Keratinocyte (primary cell): ENCODE results near the gene GJD3. TPM values are rescaled to one million over a fixed set of nuclear protein-coding genes. Genes with fewer than 3 reads are reported as not detected.

ENCODE experiments used
- DNase-seq: peaks from one replicate; pipeline ENCODE4 v3.0.0-alpha.2; 2011; ENCODE audit warnings: low read depth, missing footprints, low spot score
- FAIRE-seq: peaks from 2 replicates; lab custom pipeline; 2011; peaks lifted over from hg19 to GRCh38; lab: Jason Lieb, UNC
- H2AFZ ChIP-seq: 2 replicates; pipeline ENCODE4 v1.6.0; 2012; ENCODE audit warnings: low read length, control low read depth, inconsistent platforms; ENCODE audit not compliant: control insufficient read depth
- H3K27ac ChIP-seq: 2 replicates; pipeline ENCODE4 v1.5.1; 2011; ENCODE audit warnings: low read length; ENCODE audit not compliant: control insufficient read depth, insufficient read depth
- H3K27me3 ChIP-seq: 3 replicates; pipeline ENCODE4 v1.6.0; 2011; ENCODE audit warnings: low read length; ENCODE audit not compliant: control insufficient read depth, insufficient read depth; ENCODE audit errors: extremely low read depth
- H3K36me3 ChIP-seq, 2 experiments: 2 replicates in 1 of 2; 3 replicates in 1 of 2; pipeline ENCODE4 v1.5.1; 2011; ENCODE audit warnings: low read length in 2 of 2, mild to moderate bottlenecking in 1 of 2; ENCODE audit not compliant: control insufficient read depth in 2 of 2, insufficient read depth in 2 of 2; ENCODE audit errors: extremely low read depth in 1 of 2
- H3K4me1 ChIP-seq: 3 replicates; pipeline ENCODE4 v1.5.1; 2011; ENCODE audit warnings: low read length; ENCODE audit not compliant: control insufficient read depth, insufficient read depth; ENCODE audit errors: extremely low read depth
- H3K4me2 ChIP-seq: 3 replicates; pipeline ENCODE4 v1.6.0; 2011; ENCODE audit warnings: low read depth, low read length; ENCODE audit not compliant: control insufficient read depth, insufficient read depth; ENCODE audit errors: extremely low read depth
- H3K4me3 ChIP-seq, 3 experiments: fragments of 200-600 bp in 1 of 3; sonication (generic) in 1 of 3; 2 replicates in 2 of 3; 3 replicates in 1 of 3; pipeline ENCODE4 v1.5.1; 2011 to 2016; ENCODE audit warnings: low read length in 3 of 3, mild to moderate bottlenecking in 3 of 3, control low read depth in 2 of 3, inconsistent platforms in 1 of 3, low read depth in 1 of 3, mixed read lengths in 1 of 3, mixed run types in 1 of 3, moderate library complexity in 1 of 3; ENCODE audit not compliant: control insufficient read depth in 2 of 3, insufficient read depth in 2 of 3; ENCODE audit errors: extremely low read depth in 1 of 3
- H3K79me2 ChIP-seq: 2 replicates; pipeline ENCODE4 v1.6.0; 2012; ENCODE audit warnings: low read length; ENCODE audit not compliant: control insufficient read depth, insufficient read depth
- H3K9ac ChIP-seq: 3 replicates; pipeline ENCODE4 v1.6.0; 2011; ENCODE audit warnings: low read length; ENCODE audit not compliant: control insufficient read depth, insufficient read depth; ENCODE audit errors: extremely low read depth
- H3K9me1 ChIP-seq: 3 replicates; pipeline ENCODE4 v1.6.0; 2011; ENCODE audit warnings: low read length; ENCODE audit not compliant: control insufficient read depth, insufficient read depth; ENCODE audit errors: extremely low read depth
- H3K9me3 ChIP-seq: 2 replicates; pipeline ENCODE4 v1.5.1; 2012; ENCODE audit warnings: low read depth, low read length; ENCODE audit not compliant: control insufficient read depth
- H4K20me1 ChIP-seq: 3 replicates; pipeline ENCODE4 v1.6.0; 2011; ENCODE audit warnings: low read length; ENCODE audit not compliant: control insufficient read depth, insufficient read depth; ENCODE audit errors: extremely low read depth
- CTCF ChIP-seq, 3 experiments: IDR thresholded peaks in 1 of 3; conservative IDR thresholded peaks in 1 of 3; optimal IDR thresholded peaks in 1 of 3; 2 replicates in 2 of 3; 3 replicates in 1 of 3; pipeline versions ENCODE3 to v1.5.1; 2011; ENCODE audit warnings: low read length in 3 of 3, mild to moderate bottlenecking in 3 of 3, moderate library complexity in 2 of 3, control low read depth in 1 of 3, inconsistent platforms in 1 of 3; ENCODE audit not compliant: insufficient read depth in 2 of 3; ENCODE audit errors: extremely low read depth in 1 of 3
- EZH2 ChIP-seq: IDR thresholded peaks from one replicate; pipeline ENCODE4 v1.6.1; 2012; ENCODE audit warnings: inconsistent platforms, mild to moderate bottlenecking, low read length, moderate library complexity
- dilution Hi-C: fragments of 300-500 bp; cut with MboI; formaldehyde crosslinking; loops from one replicate; pipeline ENCODE4 v1.7.0; 2020; ENCODE audit warnings: low sequenced_read_pairs; ENCODE audit not compliant: extremely low pct_ligation_motif_present
- polyA plus RNA-seq, 5 experiments: library from polyadenylated mRNA; depleted of rRNA in 3 of 5; stranded (reverse) in 3 of 5; stranded (forward) in 1 of 5; unstranded in 1 of 5; fragments of >200 nt; gene quantifications; 1 replicate in 1 of 5; 2 replicates in 3 of 5; 3 replicates in 1 of 5; pipeline versions ENCODE4 v1.2.1 to v1.2.3, GENCODE V29; 2011 to 2012; ENCODE audit warnings: missing spikeins in 2 of 5, low read depth in 1 of 5, low replicate concordance in 1 of 5

GJD3 gene
- polyA plus RNA-seq, 1 donor (not counting 4 experiments of a cell fraction or from before 2014, with no cell fraction given) = not detected

- DNase-seq (no peak), FAIRE-seq (peak; percentile 32)
- Histone ChIP-seq H3K4me2 (no peak overlapping the region), H3K27ac (no peak overlapping the region), H3K9ac (no peak overlapping the region), H3K36me3 (peaks cover 0 to 8% of the 10 kb centered on the region in 2 experiments), H3K9me1 (no peaks in the 10 kb centered on the region), H3K9me3 (no peaks in the 10 kb centered on the region), H3K27me3 (no peaks in the 10 kb centered on the region), H2AFZ (no peak overlapping the region), H4K20me1 (peaks cover 3% of the 10 kb centered on the region), H3K79me2 (peaks cover 29% of the 10 kb centered on the region), H3K4me1 (peaks cover 33% of the 10 kb centered on the region), H3K4me3 (no peak overlapping the region)
- no peak for TF ChIP-seq EZH2
- TF ChIP-seq CTCF (optimal IDR thresholded peaks at IDR 0.05 in 1 of 3, IDR thresholded peaks at IDR 0.05 in 1 of 3, conservative IDR thresholded peaks at IDR 0.05 in 1 of 3; ENCODE audit: extremely low read depth in 1 of 3, insufficient read depth in 2 of 3, low read length in 3 of 3) = no peak
- dilution Hi-C loops = no loop called here
Observed at GRCh38 chr17:40338058-40338457, 26.5 kb downstream of the GJD3 start.

- Histone ChIP-seq H3K4me1 (peaks cover 27% of the 10 kb centered on the region), H3K27ac (no peak overlapping the region), H3K4me2 (no peak overlapping the region), H3K27me3 (no peaks in the 10 kb centered on the region), H3K36me3 (peaks cover 0 to 8% of the 10 kb centered on the region in 2 experiments), H3K79me2 (peaks cover 28% of the 10 kb centered on the region), H3K9ac (no peak overlapping the region), H3K4me3 (no peak overlapping the region), H3K9me1 (no peaks in the 10 kb centered on the region), H2AFZ (no peak overlapping the region), H3K9me3 (no peaks in the 10 kb centered on the region), H4K20me1 (peaks cover 3% of the 10 kb centered on the region)
- TF ChIP-seq EZH2 = no peak
- TF ChIP-seq CTCF (optimal IDR thresholded peaks at IDR 0.05 in 1 of 3, IDR thresholded peaks at IDR 0.05 in 1 of 3, conservative IDR thresholded peaks at IDR 0.05 in 1 of 3; ENCODE audit: extremely low read depth in 1 of 3, insufficient read depth in 2 of 3, low read length in 3 of 3) = no peak
- FAIRE-seq (no peak), DNase-seq (no peak)
- dilution Hi-C loops = no loop called here
Observed at GRCh38 chr17:40337351-40337750, 27.2 kb downstream of the GJD3 start.
